ENCODE measurements around the gene MORN3.

DNA sequence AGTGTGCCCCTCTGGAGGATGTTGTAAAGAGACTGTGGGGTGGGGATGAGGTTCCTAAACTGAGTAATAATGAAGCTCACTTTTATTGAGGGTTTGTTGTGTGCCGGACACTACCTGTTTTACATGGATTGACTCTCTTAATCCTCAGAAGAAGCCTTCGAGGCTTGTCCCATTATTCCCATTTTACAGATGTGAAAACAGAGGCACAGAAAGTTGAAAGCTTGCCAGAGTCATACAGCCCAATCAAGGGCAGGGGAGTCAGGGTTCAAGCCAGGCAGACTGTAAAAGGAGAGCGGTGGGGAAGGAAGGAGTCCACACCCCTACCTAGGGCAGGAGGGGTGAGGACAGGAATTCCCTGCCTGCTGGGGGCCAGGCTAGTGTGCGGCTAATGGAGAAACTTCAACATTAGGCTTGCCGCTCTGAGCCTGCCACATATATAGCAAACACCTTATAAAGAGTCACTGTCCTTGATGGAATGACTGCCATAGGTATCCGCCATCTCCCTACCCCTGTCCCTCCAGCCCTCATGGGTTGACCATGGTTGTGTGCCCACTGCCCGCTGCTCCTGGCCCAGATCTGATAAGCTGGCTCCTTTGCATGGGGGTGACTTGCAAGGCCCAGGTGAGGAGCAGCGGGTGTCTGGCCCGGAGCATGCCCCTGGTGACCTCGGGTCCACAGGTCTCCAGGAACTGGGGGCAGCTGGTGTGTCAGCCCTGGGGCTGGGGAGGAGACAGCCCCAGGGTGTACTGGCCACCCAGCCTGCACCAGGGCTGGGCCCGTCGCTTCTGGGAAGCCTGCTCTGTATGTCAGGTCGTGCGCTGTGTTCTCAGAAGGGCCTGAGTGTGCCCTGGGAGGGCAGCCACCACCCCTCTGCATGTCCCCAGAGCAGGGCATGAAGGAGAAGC, 30.9 kb downstream of the MORN3 start:
- TF ChIP-seq, protein P1, sequence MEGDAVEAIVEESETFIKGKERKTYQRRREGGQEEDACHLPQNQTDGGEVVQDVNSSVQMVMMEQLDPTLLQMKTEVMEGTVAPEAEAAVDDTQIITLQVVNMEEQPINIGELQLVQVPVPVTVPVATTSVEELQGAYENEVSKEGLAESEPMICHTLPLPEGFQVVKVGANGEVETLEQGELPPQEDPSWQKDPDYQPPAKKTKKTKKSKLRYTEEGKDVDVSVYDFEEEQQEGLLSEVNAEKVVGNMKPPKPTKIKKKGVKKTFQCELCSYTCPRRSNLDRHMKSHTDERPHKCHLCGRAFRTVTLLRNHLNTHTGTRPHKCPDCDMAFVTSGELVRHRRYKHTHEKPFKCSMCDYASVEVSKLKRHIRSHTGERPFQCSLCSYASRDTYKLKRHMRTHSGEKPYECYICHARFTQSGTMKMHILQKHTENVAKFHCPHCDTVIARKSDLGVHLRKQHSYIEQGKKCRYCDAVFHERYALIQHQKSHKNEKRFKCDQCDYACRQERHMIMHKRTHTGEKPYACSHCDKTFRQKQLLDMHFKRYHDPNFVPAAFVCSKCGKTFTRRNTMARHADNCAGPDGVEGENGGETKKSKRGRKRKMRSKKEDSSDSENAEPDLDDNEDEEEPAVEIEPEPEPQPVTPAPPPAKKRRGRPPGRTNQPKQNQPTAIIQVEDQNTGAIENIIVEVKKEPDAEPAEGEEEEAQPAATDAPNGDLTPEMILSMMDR (conservative IDR thresholded peaks at IDR 0.05; ENCODE audit: low read length): no peak
- no peak for TF ChIP-seq EZH2phosphoT487 (IDR thresholded peaks at IDR 0.05; ENCODE audit: borderline replicate concordance, low read depth, low read length)
